HG03097 (cell line): ENCODE measurements around the gene DCUN1D4.

Experiments
- ATAC-seq: cut with Tn5 transposase; IDR thresholded peaks from one replicate; pipeline ENCODE4 v1.9.1; 2021; ENCODE audit not compliant: unreplicated experiment, low FRiP score

DCUN1D4 gene

GRCh38 chr4:51958199-51958968 is 115.4 kb downstream of the DCUN1D4 start:
- ATAC-seq, result no peak

GRCh38 chr4:51960486-51960885 is 117.5 kb downstream of the DCUN1D4 start:
- ATAC-seq, result no peak

- no peak for ATAC-seq
Observed at GRCh38 chr4:51963841-51964517, 121.0 kb downstream of the DCUN1D4 start.

GRCh38 chr4:51965862-51966261 is 122.9 kb downstream of the DCUN1D4 start:
- no peak for ATAC-seq
